HUDEP-2 (cell line): ENCODE results near the gene OR1D5.
"Not testable (repeated sequence)": the region's sequence is repeated elsewhere in the genome, so short reads cannot be mapped to it uniquely, and the experiment has no call there.

Experiments
- DNase-seq, 76 experiments: peaks; one replicate each; lab custom pipeline; 2025; ENCODE audit not compliant: unreplicated experiment in 76 of 76; lab: John Stamatoyannopoulos, UW

OR1D5 gene

GRCh38 chr17:3032258-3033247, 30.9 kb downstream of the OR1D5 start:
- DNase-seq: no peak

- not testable (repeated sequence) for DNase-seq
Observed at GRCh38 chr17:3030852-3031470, 32.4 kb downstream of the OR1D5 start.

DNA sequence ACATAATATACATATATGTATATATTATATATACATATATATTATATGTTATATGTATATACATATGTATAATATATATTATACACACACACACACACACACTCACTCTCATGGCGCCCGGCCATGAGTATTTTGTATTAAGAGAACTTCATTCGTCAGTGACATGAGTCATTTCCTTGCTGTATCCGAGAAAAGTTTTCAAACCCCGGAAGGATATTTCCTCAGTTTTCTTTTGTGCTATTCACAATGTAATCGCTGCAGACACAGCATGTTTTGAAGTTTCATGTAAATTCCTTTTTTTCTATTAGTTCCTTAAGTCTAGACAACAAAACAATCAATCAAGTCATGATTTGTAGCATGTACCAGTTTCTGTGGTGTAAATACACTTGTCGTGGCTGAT, 33.3 kb downstream of the OR1D5 start:
- DNase-seq: no peak

- no peak for DNase-seq
Observed at GRCh38 chr17:3029213-3029913, 34.0 kb downstream of the OR1D5 start.

GRCh38 chr17:3027786-3028532, 35.4 kb downstream of the OR1D5 start:
- DNase-seq: no peak

- DNase-seq: no peak
Observed at GRCh38 chr17:3026856-3027751, 36.3 kb downstream of the OR1D5 start.

GRCh38 chr17:3026125-3026855, 37.1 kb downstream of the OR1D5 start:
- no peak for DNase-seq

DNA sequence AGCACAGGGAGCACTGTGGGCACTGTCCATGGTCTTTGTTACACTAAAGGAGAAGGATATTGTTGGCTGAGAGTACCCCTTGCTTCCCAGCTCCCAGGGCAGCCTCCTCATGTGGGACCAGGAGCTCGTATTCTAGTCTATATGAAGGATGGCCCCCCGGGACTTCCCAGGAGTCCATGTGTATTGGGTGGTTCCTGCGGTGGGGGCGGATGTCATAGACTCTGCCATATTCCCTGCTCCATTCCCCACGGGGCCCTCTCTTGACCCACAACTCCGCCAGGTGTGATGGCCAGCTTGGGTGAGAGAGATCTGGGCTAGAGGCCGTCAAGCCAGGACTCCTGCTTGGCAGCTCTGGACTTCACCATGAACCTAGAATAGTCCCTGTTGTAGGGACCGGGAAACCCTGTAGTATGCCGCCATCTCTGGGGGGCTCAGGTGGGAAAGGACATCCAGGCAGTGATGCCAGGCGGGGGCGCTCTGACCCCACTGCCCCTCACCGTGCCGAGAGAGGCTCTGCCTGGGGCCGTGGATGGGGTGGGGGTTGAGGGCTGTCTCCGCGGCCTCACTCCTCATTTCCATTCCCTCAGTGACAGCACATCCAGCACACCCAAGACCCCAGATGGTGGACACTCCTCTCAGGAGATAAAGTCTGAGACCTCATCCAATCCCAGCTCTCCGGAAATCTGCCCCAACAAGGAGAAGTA, 37.8 kb downstream of the OR1D5 start:
- DNase-seq: no peak

GRCh38 chr17:3024346-3024745, 39.1 kb downstream of the OR1D5 start:
- no peak for DNase-seq

DNA sequence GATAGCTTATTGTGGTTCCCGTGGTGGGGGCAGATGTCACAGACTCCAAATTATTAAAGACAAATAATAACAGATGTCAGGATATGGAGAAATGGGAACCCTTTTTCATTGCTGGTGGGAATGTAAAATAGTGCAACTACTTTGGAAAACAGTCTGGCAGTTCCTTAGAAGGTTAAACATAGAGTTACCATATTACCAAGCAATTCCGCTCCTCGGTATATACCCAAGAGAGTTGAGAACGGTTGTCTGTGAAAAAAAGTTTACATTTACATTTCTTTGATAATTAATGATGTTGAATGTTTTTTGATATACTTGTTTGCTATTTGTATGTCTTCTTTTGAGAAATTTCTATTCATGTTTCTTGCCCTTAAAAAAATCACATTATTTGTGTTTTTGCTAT, 41.2 kb downstream of the OR1D5 start:
- no peak for DNase-seq

DNA sequence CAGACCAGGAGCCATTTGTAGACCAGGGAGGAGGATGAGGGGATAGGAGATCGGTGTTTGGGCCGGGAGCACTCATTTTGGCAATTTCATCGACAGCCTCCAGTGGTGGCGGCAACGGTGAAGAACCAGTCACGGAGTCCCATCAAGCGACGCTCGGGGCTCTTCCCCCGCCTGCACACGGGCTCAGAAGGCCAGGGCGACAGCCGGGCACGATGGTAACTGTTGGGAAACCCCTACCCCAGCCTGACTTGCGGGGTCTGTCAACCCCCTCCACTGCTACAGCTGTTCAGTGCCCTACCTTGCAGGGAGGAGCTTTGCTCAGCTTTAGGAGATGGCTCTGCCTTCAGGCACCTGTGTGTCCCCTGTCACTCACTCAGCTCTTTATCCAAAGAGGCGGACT, 43.0 kb downstream of the OR1D5 start:
- no peak for DNase-seq

GRCh38 chr17:3019761-3020160, 43.6 kb downstream of the OR1D5 start:
- DNase-seq: no peak

DNA sequence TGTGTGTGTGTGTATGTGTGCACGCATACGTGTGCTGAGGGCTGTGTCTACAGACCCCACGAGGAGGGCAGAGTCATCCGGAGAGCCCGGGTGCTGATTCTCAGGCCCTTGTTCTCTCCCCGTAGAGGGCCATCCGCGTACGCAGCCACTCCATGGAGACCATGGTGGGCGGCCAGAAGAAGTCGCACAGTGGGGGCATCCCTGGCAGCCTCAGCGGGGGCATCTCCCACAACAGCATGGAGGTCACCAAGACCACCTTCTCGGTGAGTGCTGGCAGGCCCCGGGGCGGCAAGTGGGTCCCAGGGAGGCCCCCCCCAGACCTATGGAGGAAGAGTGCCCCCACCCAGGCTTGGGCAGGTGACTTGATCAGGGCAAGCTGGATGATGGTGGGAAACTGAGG, 45.5 kb downstream of the OR1D5 start:
- DNase-seq: no peak

- no peak for DNase-seq
Observed at GRCh38 chr17:3015890-3016289, 47.5 kb downstream of the OR1D5 start.

GRCh38 chr17:3012926-3013581, 50.4 kb downstream of the OR1D5 start:
- peak in 49 of 76 experiments; percentile 1 to 69 (median 22) for DNase-seq
